ENCODE data around the gene CCDC126.

GRCh38 chr7:23662984-23663313 is 65.8 kb downstream of the CCDC126 start:
- TF ChIP-seq CTCF (IDR thresholded peaks at IDR 0.05) (no peak), POLR2A (IDR thresholded peaks at IDR 0.05) (no peak), EP300 (IDR thresholded peaks at IDR 0.05) (no peak), POLR2AphosphoS5 (IDR thresholded peaks at IDR 0.05) (no peak)
